ENCODE data around the gene ZNF467. TPM values are rescaled to one million over a fixed set of nuclear protein-coding genes. Genes with fewer than 3 reads are reported as not detected.

Gene ZNF467
- total RNA-seq, 2 experiments from 2014 or later: 0.83 to 1.0 TPM

DNA sequence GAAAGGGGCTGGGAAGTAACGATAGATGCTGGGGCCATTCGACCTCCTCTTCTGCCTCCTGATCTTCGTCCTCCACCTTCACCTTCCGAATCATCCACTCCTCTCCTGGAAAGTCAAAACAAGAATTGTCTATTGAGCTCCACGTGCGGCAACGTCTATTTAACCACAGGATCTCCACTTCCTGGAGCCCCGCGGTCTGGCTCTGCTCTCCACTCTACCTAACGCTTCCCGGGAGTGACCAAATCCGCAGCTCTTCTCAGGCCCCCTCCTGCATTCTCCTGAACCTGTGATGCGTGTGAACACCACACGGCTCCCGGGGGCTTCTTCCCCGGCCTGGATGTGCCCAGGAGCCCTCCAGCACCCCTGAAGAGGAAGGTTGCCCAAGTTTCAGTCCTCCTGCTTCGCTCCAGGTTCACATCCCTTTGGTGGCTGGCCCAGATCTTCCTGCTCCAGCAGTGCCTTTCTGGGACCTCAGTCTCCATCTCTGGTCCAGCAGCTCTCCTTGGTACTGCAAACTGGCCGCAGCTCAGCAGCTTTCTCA, 7.2 kb downstream of the ZNF467 start:
- Mint-ChIP-seq H3K27me3 (peaks cover 8% of the 10 kb centered on the region), H3K36me3 (no peaks in the 10 kb centered on the region), H3K27ac (no peak overlapping the region), H3K4me3 (no peak overlapping the region), H3K4me1 (no peaks in the 10 kb centered on the region), H3K9me3 (no peaks in the 10 kb centered on the region)
- POLR2A ChIA-PET: no interaction called here
- no peak for ATAC-seq (ENCODE audit: low read depth)
- no peak for DNase-seq

DNA sequence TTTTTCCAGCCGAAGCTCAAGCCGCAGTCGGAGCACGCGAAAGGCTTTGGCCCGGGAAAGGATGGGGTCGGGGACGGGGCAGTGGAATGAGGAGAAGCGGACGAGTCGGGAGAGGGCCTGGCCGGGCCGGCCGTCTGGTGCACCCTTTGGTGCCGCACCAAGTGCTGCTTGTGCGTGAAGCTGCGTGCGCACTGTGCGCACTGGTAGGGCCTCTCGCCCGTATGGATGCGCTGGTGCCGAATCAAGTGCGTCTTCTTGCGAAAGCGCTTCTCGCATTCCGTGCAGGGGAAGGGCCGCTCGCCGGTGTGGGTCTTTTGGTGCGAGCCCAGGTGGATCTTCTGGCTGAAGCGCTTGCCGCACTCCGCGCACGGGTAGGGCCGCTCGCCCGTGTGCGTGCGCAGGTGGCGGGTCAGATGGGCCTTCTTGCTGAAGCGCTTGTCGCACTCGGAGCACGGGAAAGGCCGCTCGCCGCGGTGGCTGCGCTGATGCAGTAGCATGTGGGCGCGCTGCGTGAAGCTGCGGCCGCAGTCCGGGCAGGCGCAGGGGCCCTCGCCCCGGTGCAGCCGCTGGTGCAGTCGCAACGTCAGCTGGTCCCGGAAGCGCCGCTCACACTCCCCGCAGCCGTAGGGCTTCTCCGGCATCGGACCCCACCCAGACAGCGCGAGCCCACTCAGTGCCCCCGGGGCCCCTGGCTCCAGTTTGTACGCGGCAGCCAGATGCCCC, 7.8 kb downstream of the ZNF467 start:
- peaks cover 8% of the 10 kb centered on the region for H3K27me3 Mint-ChIP-seq
- H3K9me3 Mint-ChIP-seq: no peaks in the 10 kb centered on the region
- no peak overlapping the region for H3K27ac Mint-ChIP-seq
- H3K4me3 Mint-ChIP-seq: no peak overlapping the region
- no peak for ATAC-seq (ENCODE audit: low read depth)
- POLR2A ChIA-PET: no interaction called here
- no peak for DNase-seq
- no peaks in the 10 kb centered on the region for H3K36me3 Mint-ChIP-seq
- H3K4me1 Mint-ChIP-seq: no peaks in the 10 kb centered on the region

DNA sequence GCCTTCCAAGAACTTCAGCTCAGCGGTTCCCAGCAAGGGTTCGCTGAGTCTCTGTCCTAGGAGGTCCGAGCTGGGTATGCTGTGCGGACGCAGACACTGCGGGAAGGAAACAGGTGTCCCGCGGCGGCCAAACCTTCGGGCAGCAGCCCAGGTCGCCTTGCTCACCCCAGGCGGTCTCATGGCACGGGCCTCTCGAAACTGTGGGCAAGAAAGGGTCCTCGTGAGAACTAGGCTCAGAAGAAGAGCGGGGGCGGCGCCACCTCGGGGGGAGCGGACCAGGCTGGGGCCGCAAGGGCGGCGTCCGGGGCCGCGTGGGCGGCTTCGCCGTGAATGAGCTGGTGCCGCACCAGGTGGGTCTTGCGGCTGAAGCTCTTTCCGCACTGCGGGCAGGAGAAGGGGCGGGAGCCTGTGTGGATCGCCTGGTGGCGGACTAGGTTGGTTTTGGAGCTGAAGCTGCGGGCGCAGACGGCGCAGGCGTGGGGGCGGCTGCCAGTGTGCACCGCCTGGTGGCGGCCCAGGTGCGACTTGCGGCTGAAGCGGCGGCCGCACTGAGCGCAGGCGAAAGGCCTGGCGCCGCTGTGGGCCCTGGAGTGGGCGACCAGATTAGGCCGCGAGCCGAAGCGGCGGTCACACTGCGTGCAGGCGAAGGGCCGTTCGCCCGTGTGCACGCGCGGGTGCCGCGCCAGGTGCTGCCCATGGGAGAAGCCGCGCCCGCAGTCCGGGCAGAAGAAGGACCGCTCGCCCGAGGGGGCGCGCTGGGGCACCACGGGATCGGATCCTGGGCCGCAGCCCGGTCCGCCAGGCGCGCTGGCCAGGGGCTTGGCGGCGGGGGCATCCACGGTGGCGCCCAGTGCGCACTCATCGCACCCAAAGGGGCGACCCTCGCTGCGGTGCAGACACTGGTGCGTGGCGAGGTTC, 8.6 kb downstream of the ZNF467 start:
- H3K9me3 Mint-ChIP-seq: no peaks in the 10 kb centered on the region

DNA sequence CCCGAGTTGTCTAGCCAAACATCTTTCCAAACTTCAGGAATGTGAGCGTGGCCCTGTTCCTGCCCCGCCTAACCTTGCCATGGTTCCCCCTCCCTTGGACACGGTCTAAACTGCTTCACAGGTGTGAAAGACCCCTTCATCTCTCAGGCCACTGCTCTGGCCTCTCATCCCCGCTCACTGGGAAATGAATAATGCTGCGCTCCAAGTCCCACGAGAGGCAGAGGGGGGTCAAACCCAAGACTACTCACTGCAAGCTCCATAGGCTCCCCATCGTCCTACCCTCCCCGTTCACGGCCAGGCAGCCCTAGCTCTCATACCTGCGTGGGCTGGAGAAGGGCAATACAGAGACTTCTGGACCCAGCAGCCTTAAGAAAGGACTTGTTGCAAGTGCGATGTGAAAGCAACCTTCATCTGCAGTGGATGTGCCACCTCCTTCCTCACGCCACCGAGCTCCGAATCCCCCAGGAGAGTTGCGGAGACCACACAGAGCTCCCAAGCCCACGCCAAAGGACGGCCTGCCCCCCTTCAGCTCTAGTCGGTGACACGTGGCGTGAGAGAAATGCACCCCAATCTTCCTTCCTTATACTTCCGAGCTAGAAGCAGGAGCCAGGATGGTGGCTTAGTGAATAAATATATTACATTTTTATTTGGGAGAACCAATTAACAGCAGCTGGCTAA, 9.7 kb downstream of the ZNF467 start:
- Mint-ChIP-seq H3K27me3 (peaks cover 3% of the 10 kb centered on the region), H3K9me3 (no peaks in the 10 kb centered on the region), H3K27ac (no peak overlapping the region), H3K4me3 (no peak overlapping the region), H3K36me3 (no peaks in the 10 kb centered on the region), H3K4me1 (no peaks in the 10 kb centered on the region)
- POLR2A ChIA-PET: no interaction called here
- DNase-seq (no peak), ATAC-seq (ENCODE audit: low read depth) (no peak)

More for the DNA sequence above, 8.6 kb downstream of the ZNF467 start:
- Mint-ChIP-seq H3K27ac (no peak overlapping the region), H3K4me1 (no peaks in the 10 kb centered on the region), H3K4me3 (no peak overlapping the region), H3K27me3 (peaks cover 5% of the 10 kb centered on the region), H3K36me3 (no peaks in the 10 kb centered on the region)
- DNase-seq (no peak), ATAC-seq (ENCODE audit: low read depth) (no peak)
- POLR2A ChIA-PET: no interaction called here

DNA sequence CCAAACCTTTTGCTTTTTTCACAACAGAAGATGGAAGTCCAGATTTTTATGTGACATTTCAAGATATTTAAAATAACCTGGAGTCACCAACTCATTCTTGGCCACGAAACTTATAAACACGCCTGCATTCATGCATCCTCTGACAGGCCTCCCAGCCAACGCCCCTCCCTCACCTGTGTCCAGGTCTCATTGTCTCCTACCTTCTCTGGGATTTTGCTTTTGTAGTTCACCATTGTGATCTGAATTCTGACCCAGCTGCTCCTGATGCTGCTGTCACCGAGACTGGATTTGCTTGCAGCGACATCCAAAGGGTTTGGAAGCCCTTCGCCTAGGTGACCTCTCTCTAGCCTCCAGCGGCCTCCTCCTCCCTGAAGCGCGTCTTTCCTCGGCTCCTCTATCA, 10.8 kb downstream of the ZNF467 start:
- DNase-seq (no peak), ATAC-seq (ENCODE audit: low read depth) (no peak)
- H3K9me3 Mint-ChIP-seq: no peaks in the 10 kb centered on the region
- no peaks in the 10 kb centered on the region for H3K36me3 Mint-ChIP-seq
- H3K27me3 Mint-ChIP-seq: peaks cover 3% of the 10 kb centered on the region
- H3K27ac Mint-ChIP-seq: no peak overlapping the region
- H3K4me1 Mint-ChIP-seq: no peaks in the 10 kb centered on the region
- POLR2A ChIA-PET: interaction anchor here (0.6 kb wide), 1 partner anchor 1024 kb away, joined by 3 read pairs; no protein-coding TSS in a partner anchor
- no peak overlapping the region for H3K4me3 Mint-ChIP-seq

DNA sequence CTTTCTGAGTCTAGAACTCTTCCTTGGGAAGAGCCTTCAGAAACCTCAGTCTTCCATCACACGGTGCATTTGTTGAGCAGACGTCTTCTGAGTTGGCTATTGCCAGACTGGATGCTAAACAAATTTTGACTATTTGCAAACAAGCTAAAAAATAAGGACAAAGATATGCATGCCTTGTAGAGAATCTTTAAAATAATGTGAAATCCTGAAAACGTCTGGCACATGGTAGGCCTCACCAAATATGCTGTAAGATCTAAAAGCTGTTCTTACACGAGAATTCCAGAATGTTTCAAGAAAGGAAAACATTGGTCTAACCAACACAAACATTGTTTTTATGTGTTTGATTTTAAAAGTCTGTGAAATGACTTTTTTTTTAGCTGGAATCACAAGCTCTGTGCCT, 11.3 kb downstream of the ZNF467 start:
- Mint-ChIP-seq H3K27ac (no peak overlapping the region), H3K36me3 (no peaks in the 10 kb centered on the region), H3K4me3 (no peak overlapping the region), H3K9me3 (no peaks in the 10 kb centered on the region), H3K4me1 (no peaks in the 10 kb centered on the region), H3K27me3 (no peaks in the 10 kb centered on the region)
- no peak for ATAC-seq (ENCODE audit: low read depth)
- no peak for DNase-seq
- POLR2A ChIA-PET: interaction anchor here (0.6 kb wide), 1 partner anchor 1024 kb away, joined by 3 read pairs; no protein-coding TSS in a partner anchor

DNA sequence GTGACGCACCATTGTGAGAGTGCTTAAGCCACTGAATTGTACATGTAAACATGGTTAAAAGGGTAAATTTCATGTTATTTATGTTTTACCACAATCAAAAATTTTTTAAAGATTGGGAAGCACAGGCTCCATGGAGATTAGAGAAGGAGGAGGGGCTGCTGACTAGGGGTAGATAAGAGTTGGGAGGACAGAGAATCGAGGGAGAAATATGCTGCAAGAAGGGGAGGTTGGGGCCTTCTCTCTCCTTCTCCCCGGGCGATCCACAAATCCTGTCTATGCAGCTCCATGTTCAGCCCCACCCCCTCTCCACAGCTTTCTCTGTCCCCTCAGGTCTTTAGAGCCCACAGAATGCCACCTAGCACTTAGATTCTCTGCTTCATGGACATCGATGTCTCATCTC, 12.1 kb downstream of the ZNF467 start:
- H3K27me3 Mint-ChIP-seq: no peaks in the 10 kb centered on the region
- H3K36me3 Mint-ChIP-seq: no peaks in the 10 kb centered on the region
- H3K4me3 Mint-ChIP-seq: no peak overlapping the region
- H3K9me3 Mint-ChIP-seq: no peaks in the 10 kb centered on the region
- DNase-seq (no peak), ATAC-seq (ENCODE audit: low read depth) (no peak)
- no peak overlapping the region for H3K27ac Mint-ChIP-seq
- H3K4me1 Mint-ChIP-seq: no peaks in the 10 kb centered on the region
- POLR2A ChIA-PET: no interaction called here

DNA sequence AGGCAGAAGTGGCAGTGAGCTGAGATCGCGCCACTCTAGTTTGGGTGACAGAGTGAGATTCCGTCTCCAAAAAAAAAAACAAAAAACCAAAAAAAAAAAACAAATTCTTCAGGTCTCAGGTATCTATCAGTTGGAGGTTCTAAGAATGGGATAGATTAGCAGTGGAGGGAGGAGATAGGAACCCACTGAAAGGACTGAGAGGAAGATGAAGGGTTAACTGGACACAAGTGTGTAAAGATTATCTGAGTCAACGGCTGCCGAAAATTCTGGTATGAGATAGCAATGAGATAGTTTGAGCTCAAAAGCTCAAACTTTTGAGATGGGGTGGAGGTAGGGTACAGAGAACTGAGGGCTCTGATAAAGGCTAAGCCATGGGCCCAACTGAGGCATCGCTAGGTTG, 12.8 kb downstream of the ZNF467 start:
- H3K4me3 Mint-ChIP-seq: no peak overlapping the region
- DNase-seq (no peak), ATAC-seq (ENCODE audit: low read depth) (no peak)
- peaks cover 3% of the 10 kb centered on the region for H3K27me3 Mint-ChIP-seq
- H3K36me3 Mint-ChIP-seq: no peaks in the 10 kb centered on the region
- no peaks in the 10 kb centered on the region for H3K4me1 Mint-ChIP-seq
- H3K27ac Mint-ChIP-seq: no peak overlapping the region
- no peaks in the 10 kb centered on the region for H3K9me3 Mint-ChIP-seq
- POLR2A ChIA-PET: no interaction called here

DNA sequence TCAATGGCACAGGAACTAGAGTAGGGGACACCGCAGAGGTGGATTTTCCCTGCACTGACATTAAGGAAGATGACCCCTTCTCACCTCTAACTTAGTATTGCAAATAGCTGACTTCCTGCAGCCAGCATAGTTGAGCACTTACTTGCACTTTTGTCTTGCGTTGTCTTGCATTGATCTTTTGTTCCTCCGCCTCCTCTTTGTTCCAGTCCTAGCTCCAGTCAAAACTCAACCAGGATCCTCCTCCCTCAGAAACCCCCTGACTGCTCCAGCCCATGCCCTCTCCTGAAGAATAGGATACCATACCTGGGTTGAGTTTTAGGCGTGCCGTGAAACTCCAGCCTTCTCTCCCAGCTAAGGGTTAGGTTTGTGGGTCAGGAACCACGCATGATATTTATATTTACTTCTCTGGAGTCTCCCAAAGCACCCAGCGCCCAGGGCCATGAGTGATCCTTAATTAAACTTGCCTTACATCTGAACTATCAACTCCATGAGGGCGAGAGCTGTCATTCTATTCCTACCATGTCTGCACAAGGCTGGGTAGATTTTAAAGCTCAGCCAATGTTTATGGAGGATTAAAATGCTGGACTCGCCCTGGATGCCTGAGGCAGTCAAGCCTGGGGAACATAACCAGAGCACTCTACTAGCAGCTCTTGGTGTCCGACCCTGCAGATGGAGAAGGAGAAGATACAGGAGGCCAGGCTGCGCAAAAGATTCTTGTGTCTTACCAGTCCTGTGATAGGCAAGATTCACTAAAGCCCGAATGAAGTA, 14.1 kb downstream of the ZNF467 start:
- DNase-seq (no peak), ATAC-seq (ENCODE audit: low read depth) (no peak)
- Mint-ChIP-seq H3K27ac (no peak overlapping the region), H3K9me3 (no peaks in the 10 kb centered on the region), H3K4me1 (no peaks in the 10 kb centered on the region), H3K36me3 (no peaks in the 10 kb centered on the region), H3K27me3 (peaks cover 3% of the 10 kb centered on the region), H3K4me3 (no peak overlapping the region)
- POLR2A ChIA-PET: no interaction called here

DNA sequence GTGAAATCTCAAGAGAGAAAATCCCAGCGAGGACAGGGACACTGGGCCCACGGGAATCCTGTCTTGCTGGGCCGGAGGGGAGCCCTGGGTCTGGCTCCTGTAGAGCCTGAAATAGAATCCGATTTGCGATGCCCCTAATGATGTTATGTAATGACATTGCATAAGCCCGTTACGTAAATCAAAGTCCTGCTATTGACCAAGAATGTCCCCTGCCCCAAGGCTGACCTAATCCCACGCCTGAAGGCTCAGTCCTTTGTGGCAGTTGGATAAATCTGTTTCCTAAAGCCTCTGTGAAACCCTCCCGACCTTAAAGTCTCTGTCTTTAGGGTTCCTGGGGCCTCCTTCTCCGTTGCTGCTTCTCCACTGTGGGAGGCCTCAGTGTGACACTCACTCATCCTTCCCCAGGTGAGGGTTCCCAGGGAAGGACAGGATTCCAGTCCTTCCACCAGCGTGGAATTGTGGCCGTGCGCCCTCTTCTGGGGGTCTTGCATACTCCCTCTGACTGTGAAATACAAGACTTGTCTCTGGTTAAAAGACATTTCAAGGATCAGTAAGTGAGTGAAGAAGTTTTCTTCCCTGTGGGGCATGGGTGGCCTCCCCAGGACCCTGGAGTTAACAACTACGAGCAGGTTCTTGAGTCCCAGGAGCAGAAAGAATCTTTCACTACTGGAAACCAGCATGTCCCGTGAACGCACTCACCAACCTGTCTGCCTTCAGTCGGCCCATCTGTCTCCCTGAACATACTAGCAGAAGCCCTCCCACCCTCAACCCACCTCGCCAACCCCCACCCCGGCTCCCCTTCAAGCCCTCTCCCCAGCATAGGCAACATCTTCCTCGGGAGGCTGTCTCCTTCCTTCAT, 19.8 kb downstream of the ZNF467 start:
- DNase-seq: no peak
- POLR2A ChIA-PET: no interaction called here
- no peak overlapping the region for H3K4me3 Mint-ChIP-seq
- peaks cover 3% of the 10 kb centered on the region for H3K27me3 Mint-ChIP-seq
- no peak overlapping the region for H3K27ac Mint-ChIP-seq
- no peaks in the 10 kb centered on the region for H3K9me3 Mint-ChIP-seq
- no peak for ATAC-seq (ENCODE audit: low read depth)
- no peaks in the 10 kb centered on the region for H3K36me3 Mint-ChIP-seq
- H3K4me1 Mint-ChIP-seq: no peaks in the 10 kb centered on the region

DNA sequence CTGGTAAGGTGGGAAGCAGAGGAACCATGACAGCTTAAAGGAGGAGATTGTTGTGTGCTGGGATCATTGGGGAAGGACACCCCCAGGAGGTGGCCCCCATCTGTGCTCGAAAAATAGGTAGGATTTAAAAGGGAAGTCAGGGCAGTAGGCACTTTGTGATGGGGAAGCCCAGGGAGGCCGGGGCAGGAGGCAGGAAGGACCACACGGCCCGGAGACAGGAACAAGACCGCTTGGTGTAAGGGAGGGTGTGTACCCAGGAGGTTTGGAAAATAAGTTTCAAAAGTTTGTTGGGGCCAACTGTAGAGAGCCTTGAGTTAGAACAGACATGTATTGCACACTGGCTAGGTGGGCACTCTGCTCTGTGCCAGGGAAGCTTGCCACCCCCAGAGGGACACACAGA, 20.7 kb downstream of the ZNF467 start:
- no peaks in the 10 kb centered on the region for H3K9me3 Mint-ChIP-seq
- no peaks in the 10 kb centered on the region for H3K36me3 Mint-ChIP-seq
- no peak for ATAC-seq (ENCODE audit: low read depth)
- H3K27me3 Mint-ChIP-seq: peaks cover 3% of the 10 kb centered on the region
- H3K4me3 Mint-ChIP-seq: no peak overlapping the region
- POLR2A ChIA-PET: no interaction called here
- DNase-seq: no peak
- H3K27ac Mint-ChIP-seq: no peak overlapping the region
- H3K4me1 Mint-ChIP-seq: no peaks in the 10 kb centered on the region

DNA sequence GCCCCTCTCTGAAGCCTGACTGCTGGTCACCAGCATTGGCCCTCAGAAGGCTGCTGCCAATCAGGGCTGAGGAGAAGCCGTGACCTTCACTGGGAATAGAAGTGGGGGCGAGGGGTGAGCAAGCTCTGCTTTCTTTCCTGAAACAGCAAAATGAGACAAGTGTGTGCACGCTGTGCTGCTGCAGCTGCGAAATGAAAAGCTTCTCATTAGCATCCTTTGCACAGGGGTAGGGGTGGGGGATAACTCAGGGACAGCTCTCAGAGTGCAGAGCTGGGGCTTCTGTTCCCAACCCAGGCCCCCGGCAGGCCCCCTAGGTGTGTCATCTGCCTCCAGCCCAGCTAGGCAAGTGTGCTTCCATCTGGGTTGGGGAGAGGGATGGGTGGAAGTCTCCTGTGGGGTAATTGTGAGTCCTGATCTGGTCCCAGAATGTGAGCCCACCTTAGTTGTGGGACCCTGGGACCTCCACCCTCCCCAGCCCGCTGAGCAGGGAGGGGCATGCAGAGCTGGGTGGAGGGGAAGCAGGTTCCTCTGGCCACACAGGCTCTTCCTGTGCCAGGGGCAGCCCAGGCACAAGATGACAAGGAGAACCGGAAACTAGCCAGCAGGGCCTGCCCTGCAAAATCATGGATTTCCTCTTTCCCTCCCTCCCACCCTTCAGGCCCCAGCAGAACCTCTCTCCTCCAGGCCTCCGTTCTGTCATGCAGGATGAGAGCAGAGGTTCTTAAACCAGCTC, 22.2 kb downstream of the ZNF467 start:
- Mint-ChIP-seq H3K4me1 (no peaks in the 10 kb centered on the region), H3K27ac (no peak overlapping the region), H3K27me3 (peaks cover 6% of the 10 kb centered on the region), H3K4me3 (no peak overlapping the region), H3K36me3 (no peaks in the 10 kb centered on the region), H3K9me3 (no peaks in the 10 kb centered on the region)
- ATAC-seq (ENCODE audit: low read depth) (no peak), DNase-seq (no peak)
- POLR2A ChIA-PET: no interaction called here
